Keratinocyte (primary cell): ENCODE results near the gene RAB11FIP4. TPM values are rescaled to one million over a fixed set of nuclear protein-coding genes. Genes with fewer than 3 reads are reported as not detected.

Experiments
- DNase-seq: peaks from one replicate; pipeline ENCODE4 v3.0.0-alpha.2; 2011; ENCODE audit warnings: low read depth, missing footprints, low spot score
- FAIRE-seq: peaks from 2 replicates; lab custom pipeline; 2011; peaks lifted over from hg19 to GRCh38; lab: Jason Lieb, UNC
- H2AFZ ChIP-seq: 2 replicates; pipeline ENCODE4 v1.6.0; 2012; ENCODE audit warnings: low read length, control low read depth, inconsistent platforms; ENCODE audit not compliant: control insufficient read depth
- H3K27ac ChIP-seq: 2 replicates; pipeline ENCODE4 v1.5.1; 2011; ENCODE audit warnings: low read length; ENCODE audit not compliant: control insufficient read depth, insufficient read depth
- H3K27me3 ChIP-seq: 3 replicates; pipeline ENCODE4 v1.6.0; 2011; ENCODE audit warnings: low read length; ENCODE audit not compliant: control insufficient read depth, insufficient read depth; ENCODE audit errors: extremely low read depth
- H3K36me3 ChIP-seq, 2 experiments: 2 replicates in 1 of 2; 3 replicates in 1 of 2; pipeline ENCODE4 v1.5.1; 2011; ENCODE audit warnings: low read length in 2 of 2, mild to moderate bottlenecking in 1 of 2; ENCODE audit not compliant: control insufficient read depth in 2 of 2, insufficient read depth in 2 of 2; ENCODE audit errors: extremely low read depth in 1 of 2
- H3K4me1 ChIP-seq: 3 replicates; pipeline ENCODE4 v1.5.1; 2011; ENCODE audit warnings: low read length; ENCODE audit not compliant: control insufficient read depth, insufficient read depth; ENCODE audit errors: extremely low read depth
- H3K4me2 ChIP-seq: 3 replicates; pipeline ENCODE4 v1.6.0; 2011; ENCODE audit warnings: low read depth, low read length; ENCODE audit not compliant: control insufficient read depth, insufficient read depth; ENCODE audit errors: extremely low read depth
- H3K4me3 ChIP-seq, 3 experiments: fragments of 200-600 bp in 1 of 3; sonication (generic) in 1 of 3; 2 replicates in 2 of 3; 3 replicates in 1 of 3; pipeline ENCODE4 v1.5.1; 2011 to 2016; ENCODE audit warnings: low read length in 3 of 3, mild to moderate bottlenecking in 3 of 3, control low read depth in 2 of 3, inconsistent platforms in 1 of 3, low read depth in 1 of 3, mixed read lengths in 1 of 3, mixed run types in 1 of 3, moderate library complexity in 1 of 3; ENCODE audit not compliant: control insufficient read depth in 2 of 3, insufficient read depth in 2 of 3; ENCODE audit errors: extremely low read depth in 1 of 3
- H3K79me2 ChIP-seq: 2 replicates; pipeline ENCODE4 v1.6.0; 2012; ENCODE audit warnings: low read length; ENCODE audit not compliant: control insufficient read depth, insufficient read depth
- H3K9ac ChIP-seq: 3 replicates; pipeline ENCODE4 v1.6.0; 2011; ENCODE audit warnings: low read length; ENCODE audit not compliant: control insufficient read depth, insufficient read depth; ENCODE audit errors: extremely low read depth
- H3K9me1 ChIP-seq: 3 replicates; pipeline ENCODE4 v1.6.0; 2011; ENCODE audit warnings: low read length; ENCODE audit not compliant: control insufficient read depth, insufficient read depth; ENCODE audit errors: extremely low read depth
- H3K9me3 ChIP-seq: 2 replicates; pipeline ENCODE4 v1.5.1; 2012; ENCODE audit warnings: low read depth, low read length; ENCODE audit not compliant: control insufficient read depth
- H4K20me1 ChIP-seq: 3 replicates; pipeline ENCODE4 v1.6.0; 2011; ENCODE audit warnings: low read length; ENCODE audit not compliant: control insufficient read depth, insufficient read depth; ENCODE audit errors: extremely low read depth
- CTCF ChIP-seq, 3 experiments: IDR thresholded peaks in 1 of 3; conservative IDR thresholded peaks in 1 of 3; optimal IDR thresholded peaks in 1 of 3; 2 replicates in 2 of 3; 3 replicates in 1 of 3; pipeline versions ENCODE3 to v1.5.1; 2011; ENCODE audit warnings: low read length in 3 of 3, mild to moderate bottlenecking in 3 of 3, moderate library complexity in 2 of 3, control low read depth in 1 of 3, inconsistent platforms in 1 of 3; ENCODE audit not compliant: insufficient read depth in 2 of 3; ENCODE audit errors: extremely low read depth in 1 of 3
- EZH2 ChIP-seq: IDR thresholded peaks from one replicate; pipeline ENCODE4 v1.6.1; 2012; ENCODE audit warnings: inconsistent platforms, mild to moderate bottlenecking, low read length, moderate library complexity
- dilution Hi-C: fragments of 300-500 bp; cut with MboI; formaldehyde crosslinking; loops from one replicate; pipeline ENCODE4 v1.7.0; 2020; ENCODE audit warnings: low sequenced_read_pairs; ENCODE audit not compliant: extremely low pct_ligation_motif_present
- polyA plus RNA-seq, 5 experiments: library from polyadenylated mRNA; depleted of rRNA in 3 of 5; stranded (reverse) in 3 of 5; stranded (forward) in 1 of 5; unstranded in 1 of 5; fragments of >200 nt; gene quantifications; 1 replicate in 1 of 5; 2 replicates in 3 of 5; 3 replicates in 1 of 5; pipeline versions ENCODE4 v1.2.1 to v1.2.3, GENCODE V29; 2011 to 2012; ENCODE audit warnings: missing spikeins in 2 of 5, low read depth in 1 of 5, low replicate concordance in 1 of 5

RAB11FIP4 gene
- polyA plus RNA-seq, 1 donor (not counting 4 experiments of a cell fraction or from before 2014, with no cell fraction given): 9.1 TPM

- no peak overlapping the region for H3K4me2 ChIP-seq
- H4K20me1 ChIP-seq: no peaks in the 10 kb centered on the region
- no peak for FAIRE-seq
- TF ChIP-seq CTCF (optimal IDR thresholded peaks at IDR 0.05 in 1 of 3, IDR thresholded peaks at IDR 0.05 in 1 of 3, conservative IDR thresholded peaks at IDR 0.05 in 1 of 3; ENCODE audit: extremely low read depth in 1 of 3, insufficient read depth in 2 of 3, low read length in 3 of 3) (no peak), EZH2 (no peak)
- H3K9me3 ChIP-seq: no peaks in the 10 kb centered on the region
- dilution Hi-C loops: no loop called here
- H3K4me1 ChIP-seq: no peaks in the 10 kb centered on the region
- H2AFZ ChIP-seq: no peak overlapping the region
- no peak overlapping the region for H3K27ac ChIP-seq
- no peaks in the 10 kb centered on the region for H3K9me1 ChIP-seq
- peaks cover 15% of the 10 kb centered on the region for H3K27me3 ChIP-seq
- H3K4me3 ChIP-seq: no peak overlapping the region
- no peak for DNase-seq
- no peaks in the 10 kb centered on the region for H3K36me3 ChIP-seq
- H3K9ac ChIP-seq: no peak overlapping the region
- H3K79me2 ChIP-seq: no peaks in the 10 kb centered on the region
Measured at GRCh38 chr17:31415640-31416502, 24.4 kb downstream of the RAB11FIP4 start.

GRCh38 chr17:31416503-31416923, 25.0 kb downstream of the RAB11FIP4 start:
- no peak for FAIRE-seq
- TF ChIP-seq CTCF (optimal IDR thresholded peaks at IDR 0.05 in 1 of 3, IDR thresholded peaks at IDR 0.05 in 1 of 3, conservative IDR thresholded peaks at IDR 0.05 in 1 of 3; ENCODE audit: extremely low read depth in 1 of 3, insufficient read depth in 2 of 3, low read length in 3 of 3) (no peak), EZH2 (no peak)
- no peak overlapping the region for H3K9ac ChIP-seq
- peaks cover 12% of the 10 kb centered on the region for H3K27me3 ChIP-seq
- no peaks in the 10 kb centered on the region for H3K4me1 ChIP-seq
- no peaks in the 10 kb centered on the region for H3K9me1 ChIP-seq
- H3K27ac ChIP-seq: no peak overlapping the region
- no peaks in the 10 kb centered on the region for H3K9me3 ChIP-seq
- no peaks in the 10 kb centered on the region for H3K79me2 ChIP-seq
- H3K4me3 ChIP-seq: no peak overlapping the region
- H3K36me3 ChIP-seq: no peaks in the 10 kb centered on the region
- no peak overlapping the region for H2AFZ ChIP-seq
- DNase-seq: no peak
- no peaks in the 10 kb centered on the region for H4K20me1 ChIP-seq
- dilution Hi-C loops: no loop called here
- no peak overlapping the region for H3K4me2 ChIP-seq
